Neural progenitor cell (in vitro differentiated cells): ENCODE data around the gene KTI12.

Experiments
- CTCF ChIP-seq: fragments of 200-600 bp; sonication (generic); IDR thresholded peaks from 2 replicates; pipeline ENCODE4 v1.5.1; 2017; ENCODE audit warnings: antibody characterized with exemption, mild to moderate bottlenecking
- EZH2 ChIP-seq: fragments of 200-600 bp; sonication (generic); IDR thresholded peaks from 2 replicates; pipeline ENCODE4 v1.6.1; 2017; ENCODE audit warnings: antibody characterized with exemption, mild to moderate bottlenecking, moderate library complexity
- EZH2phosphoT487 ChIP-seq: fragments of 200-600 bp; sonication (generic); IDR thresholded peaks from 2 replicates; pipeline ENCODE4 v1.6.1; 2017; ENCODE audit warnings: antibody characterized with exemption

GRCh38 chr1:52070704-52071103 lies 37.1 kb upstream of the KTI12 start:
- TF ChIP-seq CTCF (no peak), EZH2 (no peak), EZH2phosphoT487 (no peak)
